ENCODE measurements around the gene PCCA. TPM values are rescaled to one million over a fixed set of nuclear protein-coding genes. Genes with fewer than 3 reads are reported as not detected.

The PCCA gene
- total and polyA plus RNA-seq, 12 donors = 27.6 to 176 (median 97.7) TPM

GRCh38 chr13:100518394-100519062, 429.6 kb downstream of the PCCA start:
- no peaks in the 10 kb centered on the region for H3K9me3 ChIP-seq (replicated peaks in 1 of 3)
- no peaks in the 10 kb centered on the region for H3K27me3 ChIP-seq
- H3K36me3 ChIP-seq (replicated peaks in 1 of 2) = no peaks in the 10 kb centered on the region
- 93 to 96% (median 95%) methylated on average over 8 of the region's 8 CpGs for WGBS, 4 donors
- DNase-seq = no peak
- H3K4me1 ChIP-seq (replicated peaks in 1 of 2) = peaks cover 0 to 6% of the 10 kb centered on the region in 2 donors
- no peak overlapping the region for H3K4me3 ChIP-seq
- no peak for TF ChIP-seq POLR2A (IDR thresholded peaks at IDR 0.05)
- TF ChIP-seq, protein P1, sequence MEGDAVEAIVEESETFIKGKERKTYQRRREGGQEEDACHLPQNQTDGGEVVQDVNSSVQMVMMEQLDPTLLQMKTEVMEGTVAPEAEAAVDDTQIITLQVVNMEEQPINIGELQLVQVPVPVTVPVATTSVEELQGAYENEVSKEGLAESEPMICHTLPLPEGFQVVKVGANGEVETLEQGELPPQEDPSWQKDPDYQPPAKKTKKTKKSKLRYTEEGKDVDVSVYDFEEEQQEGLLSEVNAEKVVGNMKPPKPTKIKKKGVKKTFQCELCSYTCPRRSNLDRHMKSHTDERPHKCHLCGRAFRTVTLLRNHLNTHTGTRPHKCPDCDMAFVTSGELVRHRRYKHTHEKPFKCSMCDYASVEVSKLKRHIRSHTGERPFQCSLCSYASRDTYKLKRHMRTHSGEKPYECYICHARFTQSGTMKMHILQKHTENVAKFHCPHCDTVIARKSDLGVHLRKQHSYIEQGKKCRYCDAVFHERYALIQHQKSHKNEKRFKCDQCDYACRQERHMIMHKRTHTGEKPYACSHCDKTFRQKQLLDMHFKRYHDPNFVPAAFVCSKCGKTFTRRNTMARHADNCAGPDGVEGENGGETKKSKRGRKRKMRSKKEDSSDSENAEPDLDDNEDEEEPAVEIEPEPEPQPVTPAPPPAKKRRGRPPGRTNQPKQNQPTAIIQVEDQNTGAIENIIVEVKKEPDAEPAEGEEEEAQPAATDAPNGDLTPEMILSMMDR (IDR thresholded peaks at IDR 0.05) = no peak
- intact Hi-C loops (cut with DNase I) = loop anchor here in 1 of 2 donors (5.0 to 10.0 kb wide), 4 partner anchors 284 to 864 kb away; no protein-coding TSS in a partner anchor
- no peak overlapping the region for H3K27ac ChIP-seq

- no peaks in the 10 kb centered on the region for H3K9me3 ChIP-seq (replicated peaks in 1 of 3)
- intact Hi-C loops (cut with DNase I) = loop anchor here in 1 of 2 donors (5.0 to 10.0 kb wide), 4 partner anchors 285 to 865 kb away; no protein-coding TSS in a partner anchor
Measured at GRCh38 chr13:100519626-100520025, 430.7 kb downstream of the PCCA start.

GRCh38 chr13:100520936-100521850, 432.3 kb downstream of the PCCA start:
- H3K36me3 ChIP-seq (replicated peaks in 1 of 2) = no peaks in the 10 kb centered on the region
- H3K4me3 ChIP-seq = no peak overlapping the region
- intact Hi-C loops (cut with DNase I) = no loop called here
- H3K27ac ChIP-seq = no peak overlapping the region
- H3K4me1 ChIP-seq (replicated peaks in 1 of 2) = no peaks in the 10 kb centered on the region
- TF ChIP-seq POLR2A (IDR thresholded peaks at IDR 0.05) = no peak
- TF ChIP-seq, protein P1 (IDR thresholded peaks at IDR 0.05) = no peak
- DNase-seq = no peak
- 81 to 89% (median 83%) methylated on average over 15 to 27 of the region's 27 CpGs for WGBS, 4 donors
- H3K27me3 ChIP-seq = no peaks in the 10 kb centered on the region
- no peaks in the 10 kb centered on the region for H3K9me3 ChIP-seq (replicated peaks in 1 of 3)

More at GRCh38 chr13:100519626-100520025, 430.7 kb downstream of the PCCA start:
- no peak overlapping the region for H3K27ac ChIP-seq
- H3K36me3 ChIP-seq (replicated peaks in 1 of 2) = no peaks in the 10 kb centered on the region
- H3K4me3 ChIP-seq = no peak overlapping the region
- peaks cover 0 to under 1% of the 10 kb centered on the region in 2 donors for H3K4me1 ChIP-seq (replicated peaks in 1 of 2)
- no peak for DNase-seq
- no peaks in the 10 kb centered on the region for H3K27me3 ChIP-seq
- 97% methylated on average over 9 of the region's 9 CpGs for WGBS, 4 donors
- TF ChIP-seq POLR2A (IDR thresholded peaks at IDR 0.05) = no peak
- TF ChIP-seq, protein P1 (IDR thresholded peaks at IDR 0.05) = no peak

Measured in adrenal gland (tissue), 12 donors.